Ovary (tissue), 9 donors: ENCODE measurements around the gene SFMBT2. TPM values are rescaled to one million over a fixed set of nuclear protein-coding genes. Genes with fewer than 3 reads are reported as not detected.

ENCODE experiments used
- DNase-seq, 5 donors: peaks; one replicate each; pipeline ENCODE4 v3.0.0-alpha.2; 2019 to 2020
- H3K27ac ChIP-seq, 2 donors: fragments of 200-600 bp; one replicate each; pipeline versions ENCODE4 v1.5.1 to v1.8.0; 2019 to 2022
- H3K27me3 ChIP-seq: fragments of 200-600 bp; one replicate; pipeline ENCODE4 v1.8.0; 2022
- H3K36me3 ChIP-seq: fragments of 200-600 bp; sonication (generic); one replicate; pipeline ENCODE4 v1.5.1; 2019
- H3K4me1 ChIP-seq: one replicate; pipeline ENCODE4 v1.8.1; 2013; ENCODE audit warnings: mild to moderate bottlenecking, moderate library complexity; ENCODE audit not compliant: insufficient read depth
- H3K4me3 ChIP-seq: fragments of 200-600 bp; sonication (generic); one replicate; pipeline ENCODE4 v1.5.1; 2017
- H3K9me3 ChIP-seq, 2 donors: fragments of 200-600 bp in 1 of 2; sonication (generic) in 1 of 2; one replicate each; pipeline versions ENCODE4 v1.5.1 to v1.8.1; 2013 to 2019; ENCODE audit warnings: mild to moderate bottlenecking in 1 of 2, moderate library complexity in 1 of 2
- CTCF ChIP-seq, 3 donors: fragments of 450-650 bp in 2 of 3; fragments of 200-600 bp in 1 of 3; IDR thresholded peaks; one replicate each; pipeline versions ENCODE4 v1.5.1 to v1.8.0; 2016 to 2022; ENCODE audit warnings: antibody characterized with exemption in 3 of 3, mild to moderate bottlenecking in 1 of 3
- EP300 ChIP-seq: sonication (generic); formaldehyde crosslinking; IDR thresholded peaks from one replicate; pipeline ENCODE4 v1.6.1; 2017; ENCODE audit warnings: antibody characterized with exemption
- POLR2A ChIP-seq: fragments of 450-650 bp; IDR thresholded peaks from one replicate; pipeline ENCODE4 v1.6.1; 2017; ENCODE audit warnings: antibody characterized with exemption, mild to moderate bottlenecking, moderate library complexity
- WGBS, 3 donors: extraction: QIAGEN DNeasy Blood & Tissue Kit in 1 of 3; methylation state at CpG; one replicate each; pipeline versions ENCODE4 v1.1.5 to v1.1.7; 2013 to 2017; 5-methylcytosine and 5-hydroxymethylcytosine counted together
- intact Hi-C, 4 donors: fragments of 100-400 bp; cut with DNase I; formaldehyde crosslinking; loops; one replicate each; pipeline versions ENCODE4 v1.11.0 to v1.15.1; 2022 to 2023
- polyA plus RNA-seq, 2 donors: library from polyadenylated mRNA; stranded (reverse); fragments of 200-250 nt in 1 of 2; fragments of 350-450 nt in 1 of 2; fragmentation: Illumina TruSeq in 1 of 2; extraction: RNeasy Lipid Tissue Mini Kit (QIAGEN cat#74804) in 1 of 2; gene quantifications; one replicate each; pipeline ENCODE4 v1.2.3, GENCODE V29; 2013 to 2014
- total RNA-seq, 7 donors: library from RNA; depleted of rRNA in 2 of 7; stranded (reverse); fragments of >200 nt in 2 of 7; fragmentation: NEBNext Ultra II Directional in 3 of 7; extraction: Animal tissue kit (Norgen Biotek cat#: 25700) in 3 of 7; gene quantifications; one replicate each; pipeline versions ENCODE4 v1.1.0 to v1.2.4, GENCODE V29; 2016 to 2023
- donor health status: DM: no; HTN: no; CAD: no; lungs with moderate emphysema.
- donor health status: DM: no; HTN: no; CAD: no.
- donor health status: Bipolar disorder and iron deficiency.
- donor health status: DM: yes; HTN: yes; CAD: no.
- donor health status: DM: no; HTN: no; CAD: no.
- donor health status: DM: yes; HTN: yes; CAD: no.

The SFMBT2 gene
- total and polyA plus RNA-seq, 9 donors, result 5.0 to 28.1 (median 17.8) TPM

DNA sequence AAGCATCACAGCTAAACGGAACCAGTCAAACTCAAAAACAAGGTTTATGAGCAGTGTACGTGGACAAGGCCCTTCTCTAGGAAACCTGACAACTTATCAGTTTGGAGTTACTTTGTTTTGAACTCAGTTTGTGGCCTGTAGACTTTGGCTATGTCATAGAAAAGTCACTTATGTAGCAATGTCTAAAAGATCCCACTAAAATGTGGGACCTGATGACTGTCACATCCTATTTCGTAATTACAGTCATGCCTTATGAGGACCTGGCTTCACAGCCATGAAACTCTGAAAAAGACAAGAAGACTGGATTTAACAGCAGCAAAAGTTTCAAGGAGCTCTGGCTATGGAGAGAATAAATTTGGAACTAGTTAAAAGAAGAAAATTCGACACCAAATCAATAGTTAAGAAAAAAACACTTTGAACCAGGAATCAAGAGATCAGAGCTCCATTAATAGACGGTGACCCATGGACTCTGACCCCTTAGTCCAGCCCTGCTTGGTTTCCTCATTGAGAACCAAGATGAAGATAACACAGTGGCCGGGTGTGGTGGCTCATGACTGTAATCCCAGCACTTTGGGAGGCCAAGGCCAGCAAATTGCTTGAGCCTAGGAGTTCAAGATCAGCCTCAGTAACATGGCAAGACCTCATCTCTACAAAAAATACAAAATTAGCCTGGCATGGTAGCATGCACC, 204.3 kb downstream of the SFMBT2 start:
- no peaks in the 10 kb centered on the region for H3K27me3 ChIP-seq

GRCh38 chr10:7205656-7206055, 205.2 kb downstream of the SFMBT2 start:
- DNase-seq, result peak in 1 of 5 donors; percentile 13
- 13 to 49% (median 39%) methylated on average over 1 of the region's 1 CpG for WGBS, 3 donors
- Histone ChIP-seq H3K27ac (no peak overlapping the region), H3K36me3 (no peaks in the 10 kb centered on the region), H3K4me1 (peaks cover 3% of the 10 kb centered on the region), H3K27me3 (no peaks in the 10 kb centered on the region), H3K4me3 (no peak overlapping the region), H3K9me3 (no peaks in the 10 kb centered on the region)
- intact Hi-C loops, result no loop called here
- TF ChIP-seq EP300, result no peak

More for the DNA sequence above, 204.3 kb downstream of the SFMBT2 start:
- intact Hi-C loops, result no loop called here
- Histone ChIP-seq H3K27ac (no peak overlapping the region), H3K4me3 (no peak overlapping the region), H3K4me1 (peaks cover 3% of the 10 kb centered on the region), H3K9me3 (no peaks in the 10 kb centered on the region), H3K36me3 (no peaks in the 10 kb centered on the region)
- no peak for DNase-seq
- 86 to 91% (median 88%) methylated on average over 6 of the region's 6 CpGs for WGBS, 3 donors
- no peak for TF ChIP-seq CTCF (IDR thresholded peaks at IDR 0.05)
- no peak for TF ChIP-seq EP300
- TF ChIP-seq POLR2A, result no peak

DNA sequence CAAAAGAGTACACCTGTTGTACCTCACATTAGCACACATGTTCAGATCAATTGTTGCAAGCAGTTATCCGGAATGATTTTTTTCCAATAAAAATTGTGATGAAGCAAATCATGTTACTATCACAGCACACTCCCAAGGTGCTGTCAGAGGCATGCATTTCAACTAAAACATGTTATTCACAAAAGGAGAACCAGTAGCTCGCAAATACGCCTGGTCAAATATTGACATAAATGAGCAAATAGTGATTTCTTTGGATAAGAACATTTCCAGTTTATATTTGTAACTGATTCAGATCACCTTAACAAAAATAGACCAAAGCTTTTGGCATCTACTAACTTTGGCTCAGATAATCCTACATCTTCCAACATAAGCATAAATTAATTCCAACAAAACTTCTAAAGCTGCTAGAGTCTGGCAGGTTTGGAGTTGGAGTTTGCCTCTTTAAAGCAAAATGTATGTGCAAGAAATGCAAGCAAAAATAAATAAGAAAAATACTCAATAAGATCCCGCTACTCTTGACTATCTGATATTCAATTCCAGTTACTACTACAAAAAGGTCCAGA, 208.0 kb downstream of the SFMBT2 start:
- no peak for DNase-seq
- no peak overlapping the region for H3K4me3 ChIP-seq
- H3K36me3 ChIP-seq, result no peaks in the 10 kb centered on the region
- H3K27ac ChIP-seq, result no peak overlapping the region
- H3K27me3 ChIP-seq, result no peaks in the 10 kb centered on the region
- intact Hi-C loops, result no loop called here
- no peak for TF ChIP-seq POLR2A
- TF ChIP-seq CTCF (IDR thresholded peaks at IDR 0.05), result no peak
- TF ChIP-seq EP300, result no peak
- H3K9me3 ChIP-seq, result no peaks in the 10 kb centered on the region
- 82 to 93% (median 91%) methylated on average over 4 of the region's 4 CpGs for WGBS, 3 donors
- peaks cover 3% of the 10 kb centered on the region for H3K4me1 ChIP-seq

DNA sequence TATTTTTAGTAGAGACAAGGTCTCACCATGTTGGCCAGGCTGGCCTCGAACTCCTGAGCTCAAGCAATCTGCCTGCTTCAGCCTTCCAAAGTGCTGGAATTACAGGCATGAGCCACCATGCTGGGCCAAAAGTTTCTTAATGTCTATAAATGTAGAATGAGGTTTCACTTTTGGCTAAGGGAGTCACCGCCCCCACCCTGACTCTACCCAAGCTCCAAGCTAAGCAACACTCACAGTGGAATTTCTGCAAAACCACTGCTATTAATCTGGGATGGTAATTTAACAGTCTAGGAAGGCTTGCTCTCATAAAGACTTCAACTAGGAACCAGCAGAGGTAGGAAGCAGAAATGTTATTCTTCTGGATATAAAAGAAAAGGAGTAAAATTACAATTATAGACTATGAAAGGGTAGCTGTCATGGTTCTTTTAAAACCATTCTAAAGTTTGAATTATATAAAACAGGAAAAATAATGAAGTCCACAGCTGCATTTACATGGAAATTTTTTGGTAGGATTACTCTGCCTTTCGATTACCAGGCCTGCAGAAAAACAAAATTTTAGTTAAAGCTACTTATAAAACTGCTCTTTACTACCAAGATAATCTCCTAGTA, 211.6 kb downstream of the SFMBT2 start:
- no peak overlapping the region for H3K4me3 ChIP-seq
- H3K27me3 ChIP-seq, result no peaks in the 10 kb centered on the region
- intact Hi-C loops, result no loop called here
- no peak overlapping the region for H3K27ac ChIP-seq
- no peaks in the 10 kb centered on the region for H3K36me3 ChIP-seq
- 78 to 88% (median 79%) methylated on average over 3 of the region's 3 CpGs for WGBS, 3 donors
- H3K9me3 ChIP-seq, result peaks cover 0 to 5% of the 10 kb centered on the region in 2 donors
- H3K4me1 ChIP-seq, result no peaks in the 10 kb centered on the region
- TF ChIP-seq EP300 (no peak), POLR2A (no peak), CTCF (IDR thresholded peaks at IDR 0.05) (no peak)
- DNase-seq, result no peak

GRCh38 chr10:7196284-7196683, 214.6 kb downstream of the SFMBT2 start:
- DNase-seq, result no peak
- 95 to 97% (median 97%) methylated on average over 5 of the region's 5 CpGs for WGBS, 3 donors
- H3K36me3 ChIP-seq, result no peaks in the 10 kb centered on the region

More at GRCh38 chr10:7196284-7196683, 214.6 kb downstream of the SFMBT2 start:
- Histone ChIP-seq H3K9me3 (peaks cover 0 to 5% of the 10 kb centered on the region in 2 donors), H3K27ac (no peak overlapping the region), H3K4me3 (no peak overlapping the region), H3K4me1 (no peaks in the 10 kb centered on the region), H3K27me3 (no peaks in the 10 kb centered on the region)
- TF ChIP-seq CTCF (IDR thresholded peaks at IDR 0.05) (no peak), EP300 (no peak), POLR2A (no peak)
- intact Hi-C loops, result no loop called here
